K562 (cell line): Measurements from ENCODE around the gene ARMC9.
"Not testable (repeated sequence)": the region's sequence is repeated elsewhere in the genome, so short reads cannot be mapped to it uniquely, and the experiment has no call there.

ENCODE experiments used
- LARP7 ChIP-seq: fragments of 450-650 bp; IDR thresholded peaks from 2 replicates; pipeline ENCODE4 v1.6.1; 2016
- NR2C2 ChIP-seq, 2 experiments: fragments of 200-800 bp in 1 of 2; sonication (Bioruptor generic) in 1 of 2; sonication (generic) in 1 of 2; formaldehyde crosslinking in 1 of 2; IDR thresholded peaks; 2 replicates each; pipeline versions ENCODE4 v1.6.1 to v1.8.0; 2016 to 2022; ENCODE audit warnings: mild to moderate bottlenecking in 1 of 2, missing compliant biosample characterization in 1 of 2, missing genetic modification characterization in 1 of 2, missing genetic modification reagents in 1 of 2
- TF ChIP-seq, protein P1 (sequence below), 3 experiments: IDR thresholded peaks in 2 of 3; conservative IDR thresholded peaks in 1 of 3; 2 replicates each; pipeline ENCODE4 v1.5.1; 2011 to 2012; ENCODE audit warnings: low read length in 3 of 3, mild to moderate bottlenecking in 3 of 3, control low read depth in 2 of 3, improper control_type of control experiment in 1 of 3, inconsistent platforms in 1 of 3, low read depth in 1 of 3, mixed read lengths in 1 of 3, moderate library complexity in 1 of 3; ENCODE audit not compliant: insufficient read depth in 2 of 3

DNA sequence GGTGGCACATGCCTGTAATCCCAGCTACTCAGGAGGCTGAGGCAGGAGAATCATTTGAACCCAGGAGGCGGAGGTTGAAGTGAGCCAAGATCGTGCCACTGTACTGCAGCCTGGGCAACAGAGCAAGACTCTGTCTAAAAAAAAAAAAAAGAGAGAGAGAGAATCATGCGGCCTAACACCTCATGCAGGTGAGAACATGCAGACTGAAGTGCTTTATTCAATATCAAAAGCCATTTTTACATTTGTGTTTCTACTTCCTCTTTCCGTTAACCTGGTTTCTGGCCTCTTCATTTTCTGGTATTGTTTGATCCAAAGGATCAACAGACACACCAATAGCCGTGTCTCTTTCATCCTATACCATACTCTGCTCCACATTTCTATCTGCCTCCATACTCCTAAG lies 19.6 kb upstream of the ARMC9 start:
- not testable (repeated sequence) for TF ChIP-seq NR2C2 (CRISPR knock-in tag; IDR thresholded peaks at IDR 0.05); NR2C2 (tag; IDR thresholded peaks at IDR 0.05); LARP7
- TF ChIP-seq, protein P1, sequence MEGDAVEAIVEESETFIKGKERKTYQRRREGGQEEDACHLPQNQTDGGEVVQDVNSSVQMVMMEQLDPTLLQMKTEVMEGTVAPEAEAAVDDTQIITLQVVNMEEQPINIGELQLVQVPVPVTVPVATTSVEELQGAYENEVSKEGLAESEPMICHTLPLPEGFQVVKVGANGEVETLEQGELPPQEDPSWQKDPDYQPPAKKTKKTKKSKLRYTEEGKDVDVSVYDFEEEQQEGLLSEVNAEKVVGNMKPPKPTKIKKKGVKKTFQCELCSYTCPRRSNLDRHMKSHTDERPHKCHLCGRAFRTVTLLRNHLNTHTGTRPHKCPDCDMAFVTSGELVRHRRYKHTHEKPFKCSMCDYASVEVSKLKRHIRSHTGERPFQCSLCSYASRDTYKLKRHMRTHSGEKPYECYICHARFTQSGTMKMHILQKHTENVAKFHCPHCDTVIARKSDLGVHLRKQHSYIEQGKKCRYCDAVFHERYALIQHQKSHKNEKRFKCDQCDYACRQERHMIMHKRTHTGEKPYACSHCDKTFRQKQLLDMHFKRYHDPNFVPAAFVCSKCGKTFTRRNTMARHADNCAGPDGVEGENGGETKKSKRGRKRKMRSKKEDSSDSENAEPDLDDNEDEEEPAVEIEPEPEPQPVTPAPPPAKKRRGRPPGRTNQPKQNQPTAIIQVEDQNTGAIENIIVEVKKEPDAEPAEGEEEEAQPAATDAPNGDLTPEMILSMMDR (IDR thresholded peaks at IDR 0.05 in 2 of 3, conservative IDR thresholded peaks at IDR 0.05 in 1 of 3; ENCODE audit: insufficient read depth in 2 of 3, low read depth in 1 of 3, low read length in 3 of 3), result not testable (repeated sequence)
